NOMO-1 treated with dmso at 0.1 percent for 144 hours (cell line): ENCODE measurements around the gene SOCS7.

Experiments
- DNase-seq: peaks from one replicate; lab custom pipeline; 2025; ENCODE audit not compliant: unreplicated experiment; lab: John Stamatoyannopoulos, UW

SOCS7 gene

GRCh38 chr17:38419508-38419981 lies 67.9 kb downstream of the SOCS7 start:
- DNase-seq: no peak

- DNase-seq: no peak
These were observed 68.9 kb downstream of the SOCS7 start for GRCh38 chr17:38420518-38420917.

GRCh38 chr17:38421171-38421841 lies 69.7 kb downstream of the SOCS7 start:
- DNase-seq: no peak

GRCh38 chr17:38421871-38422827 lies 70.5 kb downstream of the SOCS7 start:
- no peak for DNase-seq

- DNase-seq: no peak
These were observed 72.8 kb downstream of the SOCS7 start for GRCh38 chr17:38424297-38424972.

- no peak for DNase-seq
These were observed 73.4 kb downstream of the SOCS7 start for GRCh38 chr17:38425031-38425430.

GRCh38 chr17:38425744-38426143 lies 74.1 kb downstream of the SOCS7 start:
- no peak for DNase-seq

GRCh38 chr17:38426441-38426840 lies 74.8 kb downstream of the SOCS7 start:
- DNase-seq: no peak

- DNase-seq: no peak
These were observed 75.7 kb downstream of the SOCS7 start for GRCh38 chr17:38427160-38427949.

- no peak for DNase-seq
These were observed 76.5 kb downstream of the SOCS7 start, which contains the start of gene ARHGAP23 for GRCh38 chr17:38428112-38428642. ARHGAP23 (plus strand) TSS chr17:38428464; CDS start chr17:38428486, 22 bp downstream.

GRCh38 chr17:38428643-38429371 lies 77.2 kb downstream of the SOCS7 start:
- DNase-seq: no peak

- no peak for DNase-seq
These were observed 77.9 kb downstream of the SOCS7 start for GRCh38 chr17:38429476-38430100.

GRCh38 chr17:38430316-38430715 lies 78.7 kb downstream of the SOCS7 start:
- DNase-seq: no peak

- DNase-seq: no peak
These were observed 79.2 kb downstream of the SOCS7 start for GRCh38 chr17:38430822-38431221.

- no peak for DNase-seq
These were observed 79.9 kb downstream of the SOCS7 start for GRCh38 chr17:38431346-38432145.

- DNase-seq: no peak
These were observed 82.6 kb downstream of the SOCS7 start for GRCh38 chr17:38434178-38434665.

GRCh38 chr17:38435795-38436194 lies 84.2 kb downstream of the SOCS7 start:
- DNase-seq: no peak

- no peak for DNase-seq
These were observed 84.7 kb downstream of the SOCS7 start for GRCh38 chr17:38436386-38436785.
